Smooth muscle cell (in vitro differentiated cells): ENCODE measurements around the gene MTF1. TPM values are rescaled to one million over a fixed set of nuclear protein-coding genes. Genes with fewer than 3 reads are reported as not detected.

ENCODE experiments used
- DNase-seq: peaks from one replicate; lab custom pipeline; 2025; ENCODE audit not compliant: unreplicated experiment; lab: John Stamatoyannopoulos, UW
- H2AFZ ChIP-seq: fragments of 200-600 bp; sonication (generic); 2 replicates; pipeline ENCODE4 v1.6.0; 2016; ENCODE audit warnings: antibody characterized with exemption, low read depth, mild to moderate bottlenecking
- H3F3A ChIP-seq: fragments of 200-600 bp; sonication (generic); 2 replicates; pipeline ENCODE4 v1.6.0; 2017; ENCODE audit warnings: antibody characterized with exemption, low read depth
- H3K27ac ChIP-seq: fragments of 200-600 bp; sonication (generic); 2 replicates; pipeline ENCODE4 v1.5.1; 2016; ENCODE audit warnings: low read depth, mild to moderate bottlenecking
- H3K27me3 ChIP-seq: fragments of 200-600 bp; sonication (generic); 2 replicates; pipeline ENCODE4 v1.6.1; 2016; ENCODE audit warnings: low read depth, mild to moderate bottlenecking
- H3K36me3 ChIP-seq: fragments of 200-600 bp; sonication (generic); 2 replicates; pipeline ENCODE4 v1.5.1; 2016; ENCODE audit warnings: low read depth
- H3K4me1 ChIP-seq: fragments of 200-600 bp; sonication (generic); 2 replicates; pipeline ENCODE4 v1.5.1; 2016; ENCODE audit warnings: low read depth
- H3K4me2 ChIP-seq: fragments of 200-600 bp; sonication (generic); 2 replicates; pipeline ENCODE4 v1.6.0; 2016; ENCODE audit warnings: mild to moderate bottlenecking
- H3K4me3 ChIP-seq: fragments of 200-600 bp; sonication (generic); 2 replicates; pipeline ENCODE4 v1.5.1; 2016; ENCODE audit warnings: mild to moderate bottlenecking
- H3K79me2 ChIP-seq: fragments of 200-600 bp; sonication (generic); 2 replicates; pipeline ENCODE4 v1.6.0; 2016; ENCODE audit warnings: low read depth, mild to moderate bottlenecking
- H3K9ac ChIP-seq: fragments of 200-600 bp; sonication (generic); 2 replicates; pipeline ENCODE4 v1.6.0; 2016; ENCODE audit warnings: low read depth
- H3K9me3 ChIP-seq: fragments of 200-600 bp; sonication (generic); replicated peaks from 2 replicates; pipeline ENCODE4 v1.5.1; 2016; ENCODE audit warnings: low read depth
- H4K20me1 ChIP-seq: fragments of 200-600 bp; sonication (generic); 2 replicates; pipeline ENCODE4 v1.6.0; 2016; ENCODE audit warnings: low read depth
- CTCF ChIP-seq: fragments of 200-600 bp; sonication (generic); IDR thresholded peaks from 2 replicates; pipeline ENCODE4 v1.5.1; 2017; ENCODE audit warnings: borderline replicate concordance, mild to moderate bottlenecking, antibody characterized with exemption; ENCODE audit not compliant: insufficient read depth, poor library complexity, severe bottlenecking
- WGBS: methylation state at CpG from one replicate; pipeline ENCODE4 v1.1.7; 2016; ENCODE audit warnings: low lambda C conversion rate; 5-methylcytosine and 5-hydroxymethylcytosine counted together
- polyA plus RNA-seq: library from polyadenylated mRNA; unstranded; fragments of >200 nt; fragmentation: Nextera tagmentation; extraction: Ambion mirVana; gene quantifications from 2 replicates; pipeline ENCODE4 v1.2.1, GENCODE V29; 2016
- total RNA-seq: library from RNA; depleted of rRNA; stranded (reverse); fragments of >200 nt; gene quantifications from 2 replicates; pipeline ENCODE4 v1.2.3, GENCODE V29; 2014

Gene MTF1
- total and polyA plus RNA-seq, 2 experiments from 2014 or later = 6.8 to 25.9 TPM

DNA sequence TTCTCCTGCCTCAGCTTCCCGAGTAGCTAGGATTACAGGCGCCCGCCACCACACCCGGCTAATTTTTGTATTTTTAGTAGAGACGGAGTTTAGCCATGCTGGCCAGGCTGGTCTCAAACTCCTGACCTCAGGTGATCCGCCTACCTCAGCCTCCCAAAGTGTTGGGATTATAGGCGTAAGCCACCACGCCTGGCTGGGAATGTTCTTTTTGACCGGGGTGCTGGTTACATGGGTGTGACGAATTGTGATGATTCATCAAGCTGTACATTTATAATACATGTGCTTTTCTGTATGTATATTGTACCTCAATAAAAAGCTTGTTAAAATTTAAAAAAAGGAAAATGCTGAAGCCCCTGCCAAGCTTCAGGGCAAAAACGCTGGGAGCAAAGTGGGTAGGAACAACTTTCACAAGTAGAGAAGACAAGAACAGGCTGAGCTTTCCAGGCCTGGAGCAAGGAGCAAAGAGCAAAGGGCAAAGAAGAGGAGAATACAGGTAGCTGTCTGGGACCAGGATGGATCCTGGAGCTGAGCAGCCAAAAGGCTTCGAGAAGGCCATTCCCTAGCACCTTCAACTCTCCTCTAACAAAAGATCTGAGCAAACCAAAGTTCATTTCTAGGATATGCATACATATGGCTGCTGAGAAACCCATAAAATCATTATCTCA is 30.9 kb downstream of the MTF1 start:
- Histone ChIP-seq H3K4me1 (no peaks in the 10 kb centered on the region), H3K79me2 (no peaks in the 10 kb centered on the region), H3K9ac (no peak overlapping the region), H3K4me3 (no peak overlapping the region), H3K27ac (no peak overlapping the region), H3K27me3 (no peaks in the 10 kb centered on the region), H2AFZ (no peak overlapping the region), H3F3A (no peaks in the 10 kb centered on the region), H4K20me1 (no peaks in the 10 kb centered on the region), H3K36me3 (peaks cover 16% of the 10 kb centered on the region), H3K9me3 (no peaks in the 10 kb centered on the region), H3K4me2 (no peak overlapping the region)
- WGBS = 99% methylated on average over 12 of the region's 12 CpGs
- DNase-seq = no peak
- no peak for TF ChIP-seq CTCF

GRCh38 chr1:37825506-37825905 is 33.9 kb downstream of the MTF1 start:
- no peak overlapping the region for H3K4me3 ChIP-seq
- no peak overlapping the region for H2AFZ ChIP-seq
- no peaks in the 10 kb centered on the region for H3K9me3 ChIP-seq
- WGBS = 100% methylated on average over 2 of the region's 2 CpGs
- H3K4me2 ChIP-seq = no peak overlapping the region
- no peak for DNase-seq
- no peak overlapping the region for H3K9ac ChIP-seq
- no peaks in the 10 kb centered on the region for H4K20me1 ChIP-seq
- TF ChIP-seq CTCF = no peak
- H3K79me2 ChIP-seq = no peaks in the 10 kb centered on the region
- no peaks in the 10 kb centered on the region for H3K4me1 ChIP-seq
- no peaks in the 10 kb centered on the region for H3F3A ChIP-seq
- peaks cover 8% of the 10 kb centered on the region for H3K36me3 ChIP-seq
- no peaks in the 10 kb centered on the region for H3K27me3 ChIP-seq
- H3K27ac ChIP-seq = no peak overlapping the region

DNA sequence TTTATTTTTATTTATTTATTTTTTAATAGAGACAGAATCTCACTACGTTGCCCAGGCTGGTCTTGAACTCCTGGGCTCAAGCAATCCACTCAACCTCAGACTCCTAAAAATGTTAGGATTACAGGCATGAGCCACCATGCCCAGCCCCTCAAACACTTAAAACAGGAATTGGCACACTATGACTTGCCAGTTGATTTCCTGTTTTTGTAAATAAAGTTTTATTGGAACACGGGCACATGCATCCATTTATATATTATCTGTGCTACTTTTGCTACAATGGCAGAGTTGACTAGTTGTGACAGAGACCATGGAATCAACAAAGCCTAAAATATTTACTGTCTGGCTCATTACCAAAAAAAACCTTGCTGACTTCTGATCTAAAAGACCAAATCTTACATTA is 35.4 kb downstream of the MTF1 start:
- no peaks in the 10 kb centered on the region for H4K20me1 ChIP-seq
- H3K79me2 ChIP-seq = no peaks in the 10 kb centered on the region
- no peaks in the 10 kb centered on the region for H3F3A ChIP-seq
- H2AFZ ChIP-seq = no peak overlapping the region
- no peak for DNase-seq
- H3K27ac ChIP-seq = no peak overlapping the region
- no peak overlapping the region for H3K4me2 ChIP-seq
- no peaks in the 10 kb centered on the region for H3K27me3 ChIP-seq
- H3K36me3 ChIP-seq = peaks cover 7% of the 10 kb centered on the region
- no peak for TF ChIP-seq CTCF
- H3K4me1 ChIP-seq = no peaks in the 10 kb centered on the region
- no peaks in the 10 kb centered on the region for H3K9me3 ChIP-seq
- WGBS = 95% methylated on average over 2 of the region's 2 CpGs
- H3K4me3 ChIP-seq = no peak overlapping the region
- no peak overlapping the region for H3K9ac ChIP-seq
